DMS114 treated with DMSO at 0.1 percent for 48 hours (cell line): ENCODE results near the gene OR5H14.
"Not testable (repeated sequence)": the region's sequence is repeated elsewhere in the genome, so short reads cannot be mapped to it uniquely, and the experiment has no call there.

Source experiments
- DNase-seq: peaks from one replicate; lab custom pipeline; 2025; ENCODE audit not compliant: unreplicated experiment; lab: John Stamatoyannopoulos, UW

Gene OR5H14

DNA sequence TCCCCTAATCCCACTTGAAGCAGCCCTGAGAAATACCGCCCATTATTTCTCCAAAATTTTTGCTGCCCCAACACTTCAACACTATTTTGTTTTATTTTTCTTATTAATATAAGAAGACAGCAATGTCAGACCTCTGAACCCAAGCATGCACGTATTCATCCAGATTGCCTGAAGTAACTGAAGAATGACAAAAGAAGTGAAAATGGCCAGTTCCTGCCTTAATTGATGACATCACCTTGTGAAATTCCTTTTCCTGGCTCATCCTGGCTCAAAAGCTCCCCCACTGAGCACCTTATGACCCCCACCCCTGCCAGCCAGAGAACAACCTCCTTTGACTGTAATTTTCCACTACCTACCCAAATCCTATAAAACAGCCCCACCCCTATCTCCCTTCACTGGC lies 49.0 kb downstream of the OR5H14 start:
- not testable (repeated sequence) for DNase-seq

DNA sequence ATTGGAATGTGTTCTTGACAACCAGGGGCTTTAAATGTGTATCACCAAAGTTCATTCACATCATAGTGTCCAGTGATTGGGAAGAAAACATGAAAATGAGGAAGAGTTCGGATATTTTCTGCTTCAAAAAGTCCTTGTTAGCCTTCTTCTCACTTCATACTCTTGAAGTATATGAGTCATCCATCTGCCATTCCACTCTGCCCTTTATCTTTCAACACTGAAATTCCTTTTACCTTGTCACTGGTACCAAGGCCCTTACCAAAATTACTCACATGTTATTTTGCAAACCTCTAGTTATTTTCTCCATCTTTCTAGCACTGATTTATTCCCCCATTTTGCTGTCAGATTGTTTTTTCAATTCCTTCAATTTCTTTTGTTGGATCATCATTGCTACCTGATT lies 51.7 kb downstream of the OR5H14 start:
- no peak for DNase-seq
